Activated effector memory CD4-positive, alpha-beta T cell treated with Interleukin-2 at 50 U/mL for 16 hours (primary cell): ENCODE data around the gene CUL9.
A peak's percentile ranks its signal among the peaks of the same experiment; 100 is the strongest.
"Not testable (repeated sequence)": the region's sequence is repeated elsewhere in the genome, so short reads cannot be mapped to it uniquely, and the experiment has no call there.

Source experiments
- DNase-seq: peaks from one replicate; pipeline ENCODE4 v3.0.0-alpha.2; 2020

Gene CUL9

GRCh38 chr6:43181942-43182860 lies at the start of gene CUL9:
Gene CUL9 (plus strand): TSS chr6:43182196. CDS start chr6:43184311, 2,115 bp downstream.
- peak; percentile 70 for DNase-seq

- no peak for DNase-seq
Measured at GRCh38 chr6:43138267-43138666, 43.7 kb upstream of the CUL9 start.

GRCh38 chr6:43139973-43140372 lies 42.0 kb upstream of the CUL9 start:
- not testable (repeated sequence) for DNase-seq

GRCh38 chr6:43141644-43142043 lies 40.4 kb upstream of the CUL9 start:
- DNase-seq, result no peak

- no peak for DNase-seq
Measured at GRCh38 chr6:43142101-43142500, 39.9 kb upstream of the CUL9 start.

GRCh38 chr6:43143235-43144128 lies 38.5 kb upstream of the CUL9 start:
- peak; percentile 59 for DNase-seq

- DNase-seq, result no peak
Measured at GRCh38 chr6:43144879-43145278, 37.1 kb upstream of the CUL9 start.

GRCh38 chr6:43146261-43146660 lies 35.7 kb upstream of the CUL9 start:
- DNase-seq, result no peak

- DNase-seq, result no peak
Measured at GRCh38 chr6:43146709-43147688, 35.0 kb upstream of the CUL9 start.

GRCh38 chr6:43147691-43148477 lies 34.1 kb upstream of the CUL9 start:
- no peak for DNase-seq

- no peak for DNase-seq
Measured at GRCh38 chr6:43149265-43149664, 32.7 kb upstream of the CUL9 start.

GRCh38 chr6:43150051-43150751 lies 31.8 kb upstream of the CUL9 start:
- DNase-seq, result no peak

GRCh38 chr6:43159599-43159998 lies 22.4 kb upstream of the CUL9 start:
- no peak for DNase-seq

GRCh38 chr6:43163899-43164298 lies 18.1 kb upstream of the CUL9 start:
- no peak for DNase-seq

GRCh38 chr6:43170417-43170930 lies 11.5 kb upstream of the CUL9 start:
- DNase-seq, result no peak

GRCh38 chr6:43170931-43171706 lies 10.9 kb upstream of the CUL9 start, which contains the start of gene SRF:
Gene SRF (plus strand): TSS chr6:43171269. CDS start chr6:43171657, 388 bp downstream.
- peak; percentile 98 for DNase-seq

GRCh38 chr6:43171707-43172103 lies 10.3 kb upstream of the CUL9 start:
- peak; percentile 36 for DNase-seq

GRCh38 chr6:43172104-43173007 lies 9.6 kb upstream of the CUL9 start:
- peak; percentile 41 for DNase-seq
